ENCODE results near the gene NYNRIN.

Gene NYNRIN

GRCh38 chr14:24399447-24399822, 632 bp downstream of the NYNRIN start:
- Histone ChIP-seq H3K4me1 (ENCODE audit: control insufficient read depth, insufficient read depth, low read length) (peaks cover 21% of the 10 kb centered on the region), H3K9ac (ENCODE audit: low read depth, low read length) (peak overlapping the region; percentile 73), H3K4me3 (ENCODE audit: low read depth, low read length) (peak overlapping the region; percentile 88), H3K9me3 (ENCODE audit: control insufficient read depth, insufficient read depth, low read length) (no peaks in the 10 kb centered on the region), H3K36me3 (ENCODE audit: control insufficient read depth, insufficient read depth, low read length) (peaks cover 4% of the 10 kb centered on the region), H3K27me3 (ENCODE audit: control insufficient read depth, insufficient read depth, low read length) (peaks cover 4% of the 10 kb centered on the region)

- Histone ChIP-seq H3K9ac (ENCODE audit: low read depth, low read length) (no peak overlapping the region), H3K36me3 (ENCODE audit: control insufficient read depth, insufficient read depth, low read length) (peaks cover 4% of the 10 kb centered on the region), H3K9me3 (ENCODE audit: control insufficient read depth, insufficient read depth, low read length) (no peaks in the 10 kb centered on the region), H3K4me3 (ENCODE audit: low read depth, low read length) (peak overlapping the region; percentile 88), H3K4me1 (ENCODE audit: control insufficient read depth, insufficient read depth, low read length) (peaks cover 21% of the 10 kb centered on the region), H3K27me3 (ENCODE audit: control insufficient read depth, insufficient read depth, low read length) (peaks cover 4% of the 10 kb centered on the region)
Observed at GRCh38 chr14:24399999-24400718, 1.4 kb downstream of the NYNRIN start.

- Histone ChIP-seq H3K9ac (ENCODE audit: low read depth, low read length) (no peak overlapping the region), H3K4me1 (ENCODE audit: control insufficient read depth, insufficient read depth, low read length) (peaks cover 21% of the 10 kb centered on the region), H3K4me3 (ENCODE audit: low read depth, low read length) (no peak overlapping the region), H3K36me3 (ENCODE audit: control insufficient read depth, insufficient read depth, low read length) (peaks cover 4% of the 10 kb centered on the region), H3K27me3 (ENCODE audit: control insufficient read depth, insufficient read depth, low read length) (no peaks in the 10 kb centered on the region), H3K9me3 (ENCODE audit: control insufficient read depth, insufficient read depth, low read length) (no peaks in the 10 kb centered on the region)
Observed at GRCh38 chr14:24401810-24402702, 3.3 kb downstream of the NYNRIN start.

- H3K9ac ChIP-seq (ENCODE audit: low read depth, low read length), result no peak overlapping the region
- H3K36me3 ChIP-seq (ENCODE audit: control insufficient read depth, insufficient read depth, low read length), result peaks cover 6% of the 10 kb centered on the region
- no peaks in the 10 kb centered on the region for H3K9me3 ChIP-seq (ENCODE audit: control insufficient read depth, insufficient read depth, low read length)
- H3K4me3 ChIP-seq (ENCODE audit: low read depth, low read length), result no peak overlapping the region
- H3K27me3 ChIP-seq (ENCODE audit: control insufficient read depth, insufficient read depth, low read length), result no peaks in the 10 kb centered on the region
- peaks cover 15% of the 10 kb centered on the region for H3K4me1 ChIP-seq (ENCODE audit: control insufficient read depth, insufficient read depth, low read length)
Observed at GRCh38 chr14:24403294-24403998, 4.6 kb downstream of the NYNRIN start.

GRCh38 chr14:24404814-24405213, 6.0 kb downstream of the NYNRIN start:
- peaks cover 6% of the 10 kb centered on the region for H3K36me3 ChIP-seq (ENCODE audit: control insufficient read depth, insufficient read depth, low read length)
- H3K27me3 ChIP-seq (ENCODE audit: control insufficient read depth, insufficient read depth, low read length), result no peaks in the 10 kb centered on the region
- no peaks in the 10 kb centered on the region for H3K9me3 ChIP-seq (ENCODE audit: control insufficient read depth, insufficient read depth, low read length)
- H3K4me3 ChIP-seq (ENCODE audit: low read depth, low read length), result no peak overlapping the region
- H3K4me1 ChIP-seq (ENCODE audit: control insufficient read depth, insufficient read depth, low read length), result peaks cover 12% of the 10 kb centered on the region
- H3K9ac ChIP-seq (ENCODE audit: low read depth, low read length), result no peak overlapping the region

- H3K9me3 ChIP-seq (ENCODE audit: control insufficient read depth, insufficient read depth, low read length), result no peaks in the 10 kb centered on the region
- no peak overlapping the region for H3K4me3 ChIP-seq (ENCODE audit: low read depth, low read length)
- no peaks in the 10 kb centered on the region for H3K27me3 ChIP-seq (ENCODE audit: control insufficient read depth, insufficient read depth, low read length)
- H3K9ac ChIP-seq (ENCODE audit: low read depth, low read length), result no peak overlapping the region
- H3K4me1 ChIP-seq (ENCODE audit: control insufficient read depth, insufficient read depth, low read length), result peaks cover 8% of the 10 kb centered on the region
- peaks cover 12% of the 10 kb centered on the region for H3K36me3 ChIP-seq (ENCODE audit: control insufficient read depth, insufficient read depth, low read length)
Observed at GRCh38 chr14:24406416-24406815, 7.6 kb downstream of the NYNRIN start.

GRCh38 chr14:24407608-24408325, 9.0 kb downstream of the NYNRIN start:
- no peaks in the 10 kb centered on the region for H3K27me3 ChIP-seq (ENCODE audit: control insufficient read depth, insufficient read depth, low read length)
- H3K9ac ChIP-seq (ENCODE audit: low read depth, low read length), result no peak overlapping the region
- H3K4me1 ChIP-seq (ENCODE audit: control insufficient read depth, insufficient read depth, low read length), result peaks cover 5% of the 10 kb centered on the region
- H3K4me3 ChIP-seq (ENCODE audit: low read depth, low read length), result no peak overlapping the region
- peaks cover 8% of the 10 kb centered on the region for H3K36me3 ChIP-seq (ENCODE audit: control insufficient read depth, insufficient read depth, low read length)
- no peaks in the 10 kb centered on the region for H3K9me3 ChIP-seq (ENCODE audit: control insufficient read depth, insufficient read depth, low read length)

GRCh38 chr14:24408764-24409163, 10.0 kb downstream of the NYNRIN start:
- no peak overlapping the region for H3K9ac ChIP-seq (ENCODE audit: low read depth, low read length)
- peaks cover 16% of the 10 kb centered on the region for H3K36me3 ChIP-seq (ENCODE audit: control insufficient read depth, insufficient read depth, low read length)
- no peaks in the 10 kb centered on the region for H3K27me3 ChIP-seq (ENCODE audit: control insufficient read depth, insufficient read depth, low read length)
- no peaks in the 10 kb centered on the region for H3K9me3 ChIP-seq (ENCODE audit: control insufficient read depth, insufficient read depth, low read length)
- no peak overlapping the region for H3K4me3 ChIP-seq (ENCODE audit: low read depth, low read length)
- no peaks in the 10 kb centered on the region for H3K4me1 ChIP-seq (ENCODE audit: control insufficient read depth, insufficient read depth, low read length)

GRCh38 chr14:24409192-24409591, 10.4 kb downstream of the NYNRIN start:
- H3K9ac ChIP-seq (ENCODE audit: low read depth, low read length), result no peak overlapping the region
- peaks cover 16% of the 10 kb centered on the region for H3K36me3 ChIP-seq (ENCODE audit: control insufficient read depth, insufficient read depth, low read length)
- H3K4me1 ChIP-seq (ENCODE audit: control insufficient read depth, insufficient read depth, low read length), result no peaks in the 10 kb centered on the region
- H3K4me3 ChIP-seq (ENCODE audit: low read depth, low read length), result no peak overlapping the region
- H3K9me3 ChIP-seq (ENCODE audit: control insufficient read depth, insufficient read depth, low read length), result no peaks in the 10 kb centered on the region
- no peaks in the 10 kb centered on the region for H3K27me3 ChIP-seq (ENCODE audit: control insufficient read depth, insufficient read depth, low read length)

- peaks cover 21% of the 10 kb centered on the region for H3K36me3 ChIP-seq (ENCODE audit: control insufficient read depth, insufficient read depth, low read length)
- H3K4me1 ChIP-seq (ENCODE audit: control insufficient read depth, insufficient read depth, low read length), result no peaks in the 10 kb centered on the region
- no peak overlapping the region for H3K9ac ChIP-seq (ENCODE audit: low read depth, low read length)
- H3K9me3 ChIP-seq (ENCODE audit: control insufficient read depth, insufficient read depth, low read length), result no peaks in the 10 kb centered on the region
- H3K4me3 ChIP-seq (ENCODE audit: low read depth, low read length), result no peak overlapping the region
- no peaks in the 10 kb centered on the region for H3K27me3 ChIP-seq (ENCODE audit: control insufficient read depth, insufficient read depth, low read length)
Observed at GRCh38 chr14:24409956-24410355, 11.2 kb downstream of the NYNRIN start.

Data from iPS-15b (cell line).